ENCODE data around the gene RNF149. TPM values are rescaled to one million over a fixed set of nuclear protein-coding genes. Genes with fewer than 3 reads are reported as not detected.

The RNF149 gene
- total RNA-seq, 1 donor from 2014 or later, result 47.0 TPM

GRCh38 chr2:101300164-101300563 lies 8.3 kb downstream of the RNF149 start:
- no peak for TF ChIP-seq CTCF (conservative IDR thresholded peaks at IDR 0.05)
- H3K4me1 Mint-ChIP-seq (ENCODE audit: unreplicated experiment), result peaks cover 31% of the 10 kb centered on the region
- H3K9me3 Mint-ChIP-seq, result no peaks in the 10 kb centered on the region
- peak overlapping the region; percentile 39 for H3K4me3 Mint-ChIP-seq
- no peak for DNase-seq (ENCODE audit: extremely low spot score, unreplicated experiment)
- no peaks in the 10 kb centered on the region for H3K27me3 Mint-ChIP-seq
- H3K27ac Mint-ChIP-seq, result peak overlapping the region; percentile 70
- peaks cover 16% of the 10 kb centered on the region for H3K36me3 Mint-ChIP-seq

GRCh38 chr2:101299604-101300003 lies 8.9 kb downstream of the RNF149 start:
- no peak for TF ChIP-seq CTCF (conservative IDR thresholded peaks at IDR 0.05)
- peaks cover 15% of the 10 kb centered on the region for H3K36me3 Mint-ChIP-seq
- H3K9me3 Mint-ChIP-seq, result no peaks in the 10 kb centered on the region
- peak overlapping the region; percentile 39 for H3K4me3 Mint-ChIP-seq
- DNase-seq (ENCODE audit: extremely low spot score, unreplicated experiment), result no peak
- peaks cover 29% of the 10 kb centered on the region for H3K4me1 Mint-ChIP-seq (ENCODE audit: unreplicated experiment)
- peak overlapping the region; percentile 70 for H3K27ac Mint-ChIP-seq
- H3K27me3 Mint-ChIP-seq, result no peaks in the 10 kb centered on the region

GRCh38 chr2:101297383-101297782 lies 11.1 kb downstream of the RNF149 start:
- H3K27me3 Mint-ChIP-seq, result no peaks in the 10 kb centered on the region
- DNase-seq (ENCODE audit: extremely low spot score, unreplicated experiment), result no peak
- H3K36me3 Mint-ChIP-seq, result peaks cover 16% of the 10 kb centered on the region
- no peak overlapping the region for H3K4me3 Mint-ChIP-seq
- no peak overlapping the region for H3K27ac Mint-ChIP-seq
- H3K4me1 Mint-ChIP-seq (ENCODE audit: unreplicated experiment), result peaks cover 25% of the 10 kb centered on the region
- no peak for TF ChIP-seq CTCF (conservative IDR thresholded peaks at IDR 0.05)
- H3K9me3 Mint-ChIP-seq, result no peaks in the 10 kb centered on the region

GRCh38 chr2:101296371-101296770 lies 12.1 kb downstream of the RNF149 start:
- H3K4me1 Mint-ChIP-seq (ENCODE audit: unreplicated experiment), result peaks cover 25% of the 10 kb centered on the region
- DNase-seq (ENCODE audit: extremely low spot score, unreplicated experiment), result no peak
- no peaks in the 10 kb centered on the region for H3K27me3 Mint-ChIP-seq
- no peak overlapping the region for H3K4me3 Mint-ChIP-seq
- TF ChIP-seq CTCF (conservative IDR thresholded peaks at IDR 0.05), result no peak
- peaks cover 15% of the 10 kb centered on the region for H3K36me3 Mint-ChIP-seq
- no peaks in the 10 kb centered on the region for H3K9me3 Mint-ChIP-seq
- no peak overlapping the region for H3K27ac Mint-ChIP-seq

- no peak for DNase-seq (ENCODE audit: extremely low spot score, unreplicated experiment)
- H3K4me1 Mint-ChIP-seq (ENCODE audit: unreplicated experiment), result peaks cover 25% of the 10 kb centered on the region
- no peaks in the 10 kb centered on the region for H3K9me3 Mint-ChIP-seq
- no peaks in the 10 kb centered on the region for H3K27me3 Mint-ChIP-seq
- peaks cover 15% of the 10 kb centered on the region for H3K36me3 Mint-ChIP-seq
- no peak overlapping the region for H3K27ac Mint-ChIP-seq
- no peak for TF ChIP-seq CTCF (conservative IDR thresholded peaks at IDR 0.05)
- H3K4me3 Mint-ChIP-seq, result no peak overlapping the region
Observed at GRCh38 chr2:101295895-101296294, 12.6 kb downstream of the RNF149 start.

- no peak for TF ChIP-seq CTCF (conservative IDR thresholded peaks at IDR 0.05)
- Mint-ChIP-seq H3K4me3 (no peak overlapping the region), H3K9me3 (no peaks in the 10 kb centered on the region), H3K36me3 (peaks cover 15% of the 10 kb centered on the region), H3K27ac (no peak overlapping the region), H3K27me3 (no peaks in the 10 kb centered on the region), H3K4me1 (ENCODE audit: unreplicated experiment) (peaks cover 22% of the 10 kb centered on the region)
- DNase-seq (ENCODE audit: extremely low spot score, unreplicated experiment), result no peak
Observed at GRCh38 chr2:101294861-101295260, 13.6 kb downstream of the RNF149 start.
